GM12892 (cell line): ENCODE results near the gene ELK4.

Experiments
- POLR2A ChIP-seq: IDR thresholded peaks from 2 replicates; pipeline ENCODE4 v1.6.1; 2011; ENCODE audit warnings: low read depth, low read length, control low read depth
- POLR2AphosphoS5 ChIP-seq: IDR thresholded peaks from 2 replicates; pipeline ENCODE4 v1.6.1; 2011; ENCODE audit warnings: low read depth, low read length, control low read depth
- TAF1 ChIP-seq: IDR thresholded peaks from 2 replicates; pipeline ENCODE4 v1.6.1; 2011; ENCODE audit warnings: low read depth, mild to moderate bottlenecking, control low read depth, low read length, borderline replicate concordance

GRCh38 chr1:205678286-205679111 lies 46.7 kb upstream of the ELK4 start:
- no peak for TF ChIP-seq TAF1
- TF ChIP-seq POLR2A = no peak
- TF ChIP-seq POLR2AphosphoS5 = no peak
